Measurements from ENCODE around the gene GRAP2.

DNA sequence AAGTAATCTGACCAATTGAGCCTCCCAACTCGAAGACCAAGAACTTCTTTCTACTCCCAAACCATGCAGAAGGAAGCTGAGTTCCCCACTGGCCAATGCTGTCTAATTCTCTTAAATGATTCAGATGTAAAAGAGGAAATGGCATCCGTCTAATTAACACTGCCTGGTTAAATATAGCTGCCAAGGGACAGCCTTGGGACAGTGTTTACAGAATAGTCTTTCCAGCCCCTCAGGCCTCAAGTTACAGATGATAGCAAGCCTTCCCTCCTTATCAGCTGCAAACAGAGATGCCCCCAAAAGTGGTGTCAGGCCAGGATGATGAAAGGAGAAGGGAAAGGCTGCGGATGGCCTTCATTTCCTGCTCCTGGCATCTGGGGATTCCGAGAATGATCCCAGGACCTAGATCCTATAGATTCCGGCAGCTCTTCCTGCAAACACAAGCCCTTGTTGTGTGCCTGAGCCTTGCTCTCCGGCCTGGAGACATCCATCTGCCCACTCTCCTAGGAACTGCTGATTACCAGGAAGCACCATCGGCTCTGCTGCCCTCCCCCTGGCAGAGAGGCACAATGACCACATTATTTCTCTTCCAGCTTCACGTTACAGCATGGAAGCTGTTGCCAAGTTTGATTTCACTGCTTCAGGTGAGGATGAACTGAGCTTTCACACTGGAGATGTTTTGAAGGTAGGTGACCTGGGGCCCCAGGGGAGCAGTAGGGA lies 45.8 kb downstream of the GRAP2 start:
- TF ChIP-seq, protein P1, sequence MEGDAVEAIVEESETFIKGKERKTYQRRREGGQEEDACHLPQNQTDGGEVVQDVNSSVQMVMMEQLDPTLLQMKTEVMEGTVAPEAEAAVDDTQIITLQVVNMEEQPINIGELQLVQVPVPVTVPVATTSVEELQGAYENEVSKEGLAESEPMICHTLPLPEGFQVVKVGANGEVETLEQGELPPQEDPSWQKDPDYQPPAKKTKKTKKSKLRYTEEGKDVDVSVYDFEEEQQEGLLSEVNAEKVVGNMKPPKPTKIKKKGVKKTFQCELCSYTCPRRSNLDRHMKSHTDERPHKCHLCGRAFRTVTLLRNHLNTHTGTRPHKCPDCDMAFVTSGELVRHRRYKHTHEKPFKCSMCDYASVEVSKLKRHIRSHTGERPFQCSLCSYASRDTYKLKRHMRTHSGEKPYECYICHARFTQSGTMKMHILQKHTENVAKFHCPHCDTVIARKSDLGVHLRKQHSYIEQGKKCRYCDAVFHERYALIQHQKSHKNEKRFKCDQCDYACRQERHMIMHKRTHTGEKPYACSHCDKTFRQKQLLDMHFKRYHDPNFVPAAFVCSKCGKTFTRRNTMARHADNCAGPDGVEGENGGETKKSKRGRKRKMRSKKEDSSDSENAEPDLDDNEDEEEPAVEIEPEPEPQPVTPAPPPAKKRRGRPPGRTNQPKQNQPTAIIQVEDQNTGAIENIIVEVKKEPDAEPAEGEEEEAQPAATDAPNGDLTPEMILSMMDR (conservative IDR thresholded peaks at IDR 0.05; ENCODE audit: low read depth, low read length): no peak
- TF ChIP-seq EZH2 (IDR thresholded peaks at IDR 0.05; ENCODE audit: low read length, unreplicated experiment) (no peak), EZH2phosphoT487 (IDR thresholded peaks at IDR 0.05; ENCODE audit: borderline replicate concordance, low read length) (no peak)

Measured in PC-3 (cell line).